Endodermal cell (in vitro differentiated cells): ENCODE measurements around the gene LONP1. TPM values are rescaled to one million over a fixed set of nuclear protein-coding genes. Genes with fewer than 3 reads are reported as not detected.
A peak's percentile ranks its signal among the peaks of the same experiment; 100 is the strongest.

Experiments used
- DNase-seq: peaks from one replicate; pipeline ENCODE4 v3.0.0-alpha.2; 2017
- H3K27ac ChIP-seq: 2 replicates; pipeline ENCODE4 v1.5.1; 2013; ENCODE audit warnings: mild to moderate bottlenecking, low read depth, low read length, moderate library complexity
- H3K27me3 ChIP-seq: 2 replicates; pipeline ENCODE4 v1.6.1; 2013; ENCODE audit warnings: mild to moderate bottlenecking, low read length, moderate library complexity; ENCODE audit not compliant: insufficient read depth, control insufficient read depth, poor library complexity, severe bottlenecking
- H3K36me3 ChIP-seq: 2 replicates; pipeline ENCODE4 v1.7.0; 2013; ENCODE audit warnings: mild to moderate bottlenecking, low read length, moderate library complexity; ENCODE audit not compliant: control insufficient read depth, insufficient read depth
- H3K4me1 ChIP-seq: one replicate; pipeline ENCODE4 v1.7.0; 2013; ENCODE audit warnings: low read length; ENCODE audit not compliant: control insufficient read depth, insufficient read depth
- H3K4me3 ChIP-seq: 2 replicates; pipeline ENCODE4 v1.5.1; 2013; ENCODE audit warnings: mild to moderate bottlenecking, low read length, moderate library complexity
- H3K9ac ChIP-seq: 2 replicates; pipeline ENCODE4 v1.6.1; 2013; ENCODE audit warnings: mild to moderate bottlenecking, low read length, moderate library complexity; ENCODE audit not compliant: poor library complexity, severe bottlenecking; ENCODE audit errors: extremely low read depth
- H3K9me3 ChIP-seq: 2 replicates; pipeline ENCODE4 v1.6.1; 2013; ENCODE audit warnings: mild to moderate bottlenecking, low read length, moderate library complexity; ENCODE audit not compliant: control insufficient read depth
- H3K27ac Mint-ChIP-seq: 2 replicates; pipeline ENCODE4 v1.8.0; 2020; ENCODE audit warnings: mixed read lengths
- H3K27me3 Mint-ChIP-seq: 2 replicates; pipeline ENCODE4 v1.8.0; 2021; ENCODE audit warnings: mild to moderate bottlenecking, mixed read lengths; ENCODE audit not compliant: insufficient read depth
- H3K36me3 Mint-ChIP-seq: 2 replicates; pipeline ENCODE4 v1.8.0; 2020; ENCODE audit warnings: low read depth, mixed read lengths
- H3K4me1 Mint-ChIP-seq: 2 replicates; pipeline ENCODE4 v1.8.0; 2020; ENCODE audit warnings: mixed read lengths
- H3K4me3 Mint-ChIP-seq: 2 replicates; pipeline ENCODE4 v1.8.0; 2020; ENCODE audit warnings: mild to moderate bottlenecking, moderate library complexity, mixed read lengths
- H3K9me3 Mint-ChIP-seq: 2 replicates; pipeline ENCODE4 v1.8.0; 2020; ENCODE audit warnings: mild to moderate bottlenecking, mixed read lengths
- WGBS, 2 experiments: methylation state at CpG; one replicate each; pipeline versions ENCODE4 v1.1.5 to v1.1.7; 2013; ENCODE audit warnings: missing lambda C conversion rate in 2 of 2, mixed read lengths in 1 of 2; ENCODE audit not compliant: insufficient coverage in 1 of 2, insufficient read length in 1 of 2; 5-methylcytosine and 5-hydroxymethylcytosine counted together
- total RNA-seq, 2 donors: library from RNA; stranded (reverse); fragmentation: NEBNext Ultra II Directional in 1 of 2; extraction: Animal tissue kit (Norgen Biotek cat#: 25700) in 1 of 2; gene quantifications; 2 replicates in 1 of 2; 3 replicates in 1 of 2; pipeline ENCODE4 v1.2.1, GENCODE V29; 2021
- TF ChIP-seq, protein P1 (sequence below): fragments of 200-600 bp; sonication (generic); conservative IDR thresholded peaks from 2 replicates; pipeline ENCODE4 v1.5.0; 2021; ENCODE audit warnings: antibody characterized with exemption, mild to moderate bottlenecking

Gene LONP1
- total RNA-seq, 2 donors from 2014 or later, result 97.1 to 109 TPM

DNA sequence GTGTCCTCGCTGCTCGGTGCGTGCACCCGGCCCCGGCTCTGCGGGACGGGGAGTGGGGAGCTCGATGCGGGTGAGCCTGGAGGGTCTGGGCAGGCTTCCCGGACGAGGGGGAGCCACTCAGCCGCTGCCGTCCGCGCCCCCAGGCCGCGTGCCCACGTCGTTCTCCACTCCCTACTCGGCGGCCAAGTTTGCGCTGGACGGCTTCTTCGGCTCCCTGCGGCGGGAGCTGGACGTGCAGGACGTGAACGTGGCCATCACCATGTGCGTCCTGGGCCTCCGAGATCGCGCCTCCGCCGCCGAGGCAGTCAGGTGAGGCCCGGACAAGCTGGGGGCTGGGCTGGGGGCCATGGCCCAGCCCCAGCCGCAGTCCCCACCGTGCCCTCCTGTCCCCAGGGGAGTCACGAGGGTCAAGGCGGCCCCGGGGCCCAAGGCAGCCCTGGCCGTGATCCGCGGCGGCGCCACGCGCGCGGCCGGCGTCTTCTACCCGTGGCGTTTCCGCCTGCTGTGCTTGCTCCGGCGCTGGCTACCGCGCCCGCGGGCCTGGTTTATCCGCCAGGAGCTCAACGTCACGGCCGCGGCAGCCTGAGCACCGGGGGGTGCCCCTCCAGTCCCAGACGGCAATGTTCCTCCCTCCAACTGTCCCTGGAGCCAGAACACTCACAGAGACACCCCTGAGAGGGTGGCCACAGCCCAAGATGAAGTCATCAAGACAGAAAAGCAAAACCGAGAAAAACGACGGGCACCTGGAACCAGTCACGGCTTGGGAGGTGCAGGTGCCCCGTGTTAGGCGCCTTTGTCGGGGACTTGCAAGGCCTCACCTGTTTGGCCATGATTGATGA lies 32.4 kb downstream of the LONP1 start:
- Mint-ChIP-seq H3K9me3 (peaks cover 5% of the 10 kb centered on the region), H3K4me1 (peaks cover 2% of the 10 kb centered on the region), H3K4me3 (peak overlapping the region; percentile 55), H3K36me3 (peaks cover 17% of the 10 kb centered on the region), H3K27ac (no peak overlapping the region), H3K27me3 (peaks cover 5% of the 10 kb centered on the region)
- Histone ChIP-seq H3K9ac (no peak overlapping the region), H3K27ac (no peak overlapping the region), H3K4me3 (no peak overlapping the region), H3K4me1 (no peaks in the 10 kb centered on the region), H3K36me3 (peaks cover 10% of the 10 kb centered on the region), H3K9me3 (no peaks in the 10 kb centered on the region), H3K27me3 (no peaks in the 10 kb centered on the region)
- TF ChIP-seq, protein P1, sequence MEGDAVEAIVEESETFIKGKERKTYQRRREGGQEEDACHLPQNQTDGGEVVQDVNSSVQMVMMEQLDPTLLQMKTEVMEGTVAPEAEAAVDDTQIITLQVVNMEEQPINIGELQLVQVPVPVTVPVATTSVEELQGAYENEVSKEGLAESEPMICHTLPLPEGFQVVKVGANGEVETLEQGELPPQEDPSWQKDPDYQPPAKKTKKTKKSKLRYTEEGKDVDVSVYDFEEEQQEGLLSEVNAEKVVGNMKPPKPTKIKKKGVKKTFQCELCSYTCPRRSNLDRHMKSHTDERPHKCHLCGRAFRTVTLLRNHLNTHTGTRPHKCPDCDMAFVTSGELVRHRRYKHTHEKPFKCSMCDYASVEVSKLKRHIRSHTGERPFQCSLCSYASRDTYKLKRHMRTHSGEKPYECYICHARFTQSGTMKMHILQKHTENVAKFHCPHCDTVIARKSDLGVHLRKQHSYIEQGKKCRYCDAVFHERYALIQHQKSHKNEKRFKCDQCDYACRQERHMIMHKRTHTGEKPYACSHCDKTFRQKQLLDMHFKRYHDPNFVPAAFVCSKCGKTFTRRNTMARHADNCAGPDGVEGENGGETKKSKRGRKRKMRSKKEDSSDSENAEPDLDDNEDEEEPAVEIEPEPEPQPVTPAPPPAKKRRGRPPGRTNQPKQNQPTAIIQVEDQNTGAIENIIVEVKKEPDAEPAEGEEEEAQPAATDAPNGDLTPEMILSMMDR, result peak; percentile 11
- DNase-seq, result peak; percentile 48
- 74 to 96% methylated on average over 26 to 76 of the region's 76 CpGs for WGBS, 2 experiments

DNA sequence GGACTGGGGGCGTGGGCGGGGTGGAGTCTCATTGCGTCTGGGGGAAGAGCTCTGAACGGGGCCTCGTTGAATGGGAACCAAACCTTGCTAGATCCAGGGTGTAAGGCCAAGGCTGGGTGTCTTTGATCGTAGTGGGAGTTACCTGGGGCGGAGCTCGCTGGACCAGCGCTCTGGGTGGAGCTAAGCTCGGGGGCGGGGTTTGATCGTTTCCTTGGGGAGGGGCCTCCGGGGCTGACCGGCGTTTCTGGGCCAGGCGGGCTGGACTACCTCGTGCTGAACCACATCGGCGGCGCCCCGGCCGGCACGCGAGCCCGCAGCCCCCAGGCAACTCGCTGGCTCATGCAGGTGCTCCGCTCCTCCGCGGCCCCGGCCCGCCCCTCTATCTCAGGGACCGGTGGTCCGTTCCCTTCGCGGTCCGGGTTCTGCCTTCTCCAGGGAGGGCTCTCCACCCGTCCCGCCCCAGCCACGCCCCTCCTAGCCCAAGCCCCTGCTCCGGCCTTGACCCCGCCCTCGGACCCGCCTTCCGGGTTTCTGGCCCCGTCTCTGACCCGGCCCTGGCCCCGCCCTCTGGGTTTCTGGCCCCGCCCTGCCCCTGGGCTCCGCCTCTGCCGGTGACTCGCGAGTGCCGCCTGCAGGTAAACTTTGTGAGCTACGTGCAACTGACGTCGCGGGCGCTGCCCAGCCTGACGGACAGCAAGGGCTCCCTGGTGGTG lies 33.1 kb downstream of the LONP1 start:
- H3K4me1 ChIP-seq, result no peaks in the 10 kb centered on the region
- H3K27ac Mint-ChIP-seq, result peak overlapping the region; percentile 68
- peak; percentile 100 for DNase-seq
- peak overlapping the region; percentile 55 for H3K4me3 Mint-ChIP-seq
- peaks cover 11% of the 10 kb centered on the region for H3K27me3 Mint-ChIP-seq
- H3K4me3 ChIP-seq, result peak overlapping the region; percentile 75
- H3K36me3 Mint-ChIP-seq, result peaks cover 10% of the 10 kb centered on the region
- TF ChIP-seq, protein P1, result peak; percentile 85
- peaks cover 2% of the 10 kb centered on the region for H3K36me3 ChIP-seq
- H3K9me3 Mint-ChIP-seq, result peaks cover 5% of the 10 kb centered on the region
- H3K9ac ChIP-seq, result no peak overlapping the region
- 2 to 3% methylated on average over 6 to 59 of the region's 59 CpGs for WGBS, 2 experiments
- no peaks in the 10 kb centered on the region for H3K27me3 ChIP-seq
- H3K27ac ChIP-seq, result peak overlapping the region; percentile 49
- H3K9me3 ChIP-seq, result no peaks in the 10 kb centered on the region
- peaks cover 5% of the 10 kb centered on the region for H3K4me1 Mint-ChIP-seq

DNA sequence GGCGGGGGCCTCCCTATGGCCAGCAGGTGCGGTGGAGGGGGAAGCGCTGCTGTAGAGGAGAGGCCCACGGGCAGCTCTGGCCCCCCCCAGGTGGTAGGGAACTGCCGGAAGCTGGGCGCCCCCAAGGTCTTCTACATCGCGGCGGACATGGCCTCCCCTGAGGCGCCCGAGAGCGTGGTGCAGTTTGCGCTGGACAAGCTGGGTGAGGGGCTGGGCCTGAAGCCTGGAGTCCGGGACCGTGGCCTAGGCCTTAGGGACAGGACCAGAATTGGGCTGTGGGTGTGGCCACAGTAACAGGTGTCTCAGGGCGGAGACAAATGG lies 33.7 kb downstream of the LONP1 start:
- H3K9me3 Mint-ChIP-seq, result peaks cover 5% of the 10 kb centered on the region
- H3K27ac Mint-ChIP-seq, result peak overlapping the region; percentile 68
- 55 to 64% methylated on average over 8 to 16 of the region's 16 CpGs for WGBS, 2 experiments
- no peak overlapping the region for H3K27ac ChIP-seq
- H3K27me3 ChIP-seq, result no peaks in the 10 kb centered on the region
- no peaks in the 10 kb centered on the region for H3K9me3 ChIP-seq
- peak overlapping the region; percentile 55 for H3K4me3 Mint-ChIP-seq
- no peak for DNase-seq
- peaks cover 10% of the 10 kb centered on the region for H3K36me3 Mint-ChIP-seq
- H3K4me1 ChIP-seq, result no peaks in the 10 kb centered on the region
- peaks cover 5% of the 10 kb centered on the region for H3K4me1 Mint-ChIP-seq
- TF ChIP-seq, protein P1, result no peak
- H3K27me3 Mint-ChIP-seq, result peaks cover 15% of the 10 kb centered on the region
- H3K4me3 ChIP-seq, result peak overlapping the region; percentile 75
- no peaks in the 10 kb centered on the region for H3K36me3 ChIP-seq
- no peak overlapping the region for H3K9ac ChIP-seq
